22Rv1 (cell line): ENCODE results near the gene NLRC3.

Experiments
- CTCF ChIP-seq: fragments of 450-650 bp; IDR thresholded peaks from 2 replicates; pipeline ENCODE4 v1.5.1; 2017; ENCODE audit warnings: mild to moderate bottlenecking
- ZFX ChIP-seq: fragments of 450-650 bp; IDR thresholded peaks from 2 replicates; pipeline ENCODE4 v1.6.1; 2017; ENCODE audit warnings: antibody characterized with exemption, borderline replicate concordance

GRCh38 chr16:3534126-3534525 lies 43.1 kb downstream of the NLRC3 start:
- TF ChIP-seq CTCF (no peak), ZFX (no peak)
